ENCODE results near the gene VIPR1. TPM values are rescaled to one million over a fixed set of nuclear protein-coding genes. Genes with fewer than 3 reads are reported as not detected.

VIPR1 gene
- total RNA-seq, 1 experiment from 2014 or later = 0.41 TPM

- H3K27ac ChIP-seq (ENCODE audit: low read length) = no peak overlapping the region
Measured at GRCh38 chr3:42514876-42515275, 12.4 kb downstream of the VIPR1 start.

GRCh38 chr3:42515391-42515916 lies 13.0 kb downstream of the VIPR1 start:
- in situ Hi-C loops (cut with HindIII; ENCODE audit: low pct_unique_long_range_greater_than_20kb, low sequenced_read_pairs) = no loop called here
- CTCF ChIA-PET = no interaction called here
- Histone ChIP-seq H3K27ac (ENCODE audit: low read length) (no peak overlapping the region), H3K4me1 (ENCODE audit: control insufficient read depth, insufficient read depth, low read length) (no peaks in the 10 kb centered on the region), H3K36me3 (ENCODE audit: control insufficient read depth, insufficient read depth, low read length) (no peaks in the 10 kb centered on the region), H3K4me3 (ENCODE audit: low read depth in 2 of 2, low read length in 2 of 2) (no peak overlapping the region), H3K27me3 (ENCODE audit: control insufficient read depth, insufficient read depth, low read length) (no peaks in the 10 kb centered on the region), H3K9me3 (ENCODE audit: control insufficient read depth, insufficient read depth, low read depth, low read length) (no peaks in the 10 kb centered on the region)
- no TSS peak for BruUV-seq (replicated peaks)
- peak; percentile 49; the same call in 1 of the 2 replicates for ATAC-seq
- intact Hi-C loops (cut with micrococcal nuclease; ENCODE audit: unreplicated experiment) = no loop called here
- DNase-seq (ENCODE audit: low read depth, low spot score) = no peak
- POLR2A ChIA-PET = no interaction called here
- TF ChIP-seq TCF7L2 (IDR thresholded peaks at IDR 0.05; ENCODE audit: low read depth, low read length) (no peak), SIN3A (IDR thresholded peaks at IDR 0.05; ENCODE audit: borderline replicate concordance, insufficient read depth, low read depth, low read length) (no peak), REST (IDR thresholded peaks at IDR 0.05; ENCODE audit: insufficient read depth in 1 of 2, low read depth in 2 of 2, low read length in 1 of 2) (no peak), POLR2AphosphoS5 (IDR thresholded peaks at IDR 0.05; ENCODE audit: low read depth, low read length) (no peak), CTCF (IDR thresholded peaks at IDR 0.05) (no peak)

More at GRCh38 chr3:42514876-42515275, 12.4 kb downstream of the VIPR1 start:
- H3K9me3 ChIP-seq (ENCODE audit: control insufficient read depth, insufficient read depth, low read depth, low read length) = no peaks in the 10 kb centered on the region
- ATAC-seq = 0 out of 2 replicates have a peak, but pooled peaks have one; percentile 42
- H3K27me3 ChIP-seq (ENCODE audit: control insufficient read depth, insufficient read depth, low read length) = no peaks in the 10 kb centered on the region
- in situ Hi-C loops (cut with HindIII; ENCODE audit: low pct_unique_long_range_greater_than_20kb, low sequenced_read_pairs) = no loop called here
- intact Hi-C loops (cut with micrococcal nuclease; ENCODE audit: unreplicated experiment) = no loop called here
- CTCF ChIA-PET = no interaction called here
- H3K36me3 ChIP-seq (ENCODE audit: control insufficient read depth, insufficient read depth, low read length) = no peaks in the 10 kb centered on the region
- DNase-seq (ENCODE audit: low read depth, low spot score) = no peak
- H3K4me1 ChIP-seq (ENCODE audit: control insufficient read depth, insufficient read depth, low read length) = no peaks in the 10 kb centered on the region
- BruUV-seq (replicated peaks) = no TSS peak
- H3K4me3 ChIP-seq (ENCODE audit: low read depth in 2 of 2, low read length in 2 of 2) = no peak overlapping the region
- POLR2A ChIA-PET = no interaction called here
- TF ChIP-seq CTCF (IDR thresholded peaks at IDR 0.05) (no peak), TCF7L2 (IDR thresholded peaks at IDR 0.05; ENCODE audit: low read depth, low read length) (no peak), SIN3A (IDR thresholded peaks at IDR 0.05; ENCODE audit: borderline replicate concordance, insufficient read depth, low read depth, low read length) (no peak), REST (IDR thresholded peaks at IDR 0.05; ENCODE audit: insufficient read depth in 1 of 2, low read depth in 2 of 2, low read length in 1 of 2) (no peak), POLR2AphosphoS5 (IDR thresholded peaks at IDR 0.05; ENCODE audit: low read depth, low read length) (no peak)

Data from Panc1 (cell line).